Keratinocyte (primary cell): ENCODE data around the gene HDGFL2. TPM values are rescaled to one million over a fixed set of nuclear protein-coding genes. Genes with fewer than 3 reads are reported as not detected.

Source experiments
- DNase-seq: peaks from one replicate; pipeline ENCODE4 v3.0.0-alpha.2; 2011; ENCODE audit warnings: low read depth, missing footprints, low spot score
- FAIRE-seq: peaks from 2 replicates; lab custom pipeline; 2011; peaks lifted over from hg19 to GRCh38; lab: Jason Lieb, UNC
- H2AFZ ChIP-seq: 2 replicates; pipeline ENCODE4 v1.6.0; 2012; ENCODE audit warnings: low read length, control low read depth, inconsistent platforms; ENCODE audit not compliant: control insufficient read depth
- H3K27ac ChIP-seq: 2 replicates; pipeline ENCODE4 v1.5.1; 2011; ENCODE audit warnings: low read length; ENCODE audit not compliant: control insufficient read depth, insufficient read depth
- H3K27me3 ChIP-seq: 3 replicates; pipeline ENCODE4 v1.6.0; 2011; ENCODE audit warnings: low read length; ENCODE audit not compliant: control insufficient read depth, insufficient read depth; ENCODE audit errors: extremely low read depth
- H3K36me3 ChIP-seq, 2 experiments: 2 replicates in 1 of 2; 3 replicates in 1 of 2; pipeline ENCODE4 v1.5.1; 2011; ENCODE audit warnings: low read length in 2 of 2, mild to moderate bottlenecking in 1 of 2; ENCODE audit not compliant: control insufficient read depth in 2 of 2, insufficient read depth in 2 of 2; ENCODE audit errors: extremely low read depth in 1 of 2
- H3K4me1 ChIP-seq: 3 replicates; pipeline ENCODE4 v1.5.1; 2011; ENCODE audit warnings: low read length; ENCODE audit not compliant: control insufficient read depth, insufficient read depth; ENCODE audit errors: extremely low read depth
- H3K4me2 ChIP-seq: 3 replicates; pipeline ENCODE4 v1.6.0; 2011; ENCODE audit warnings: low read depth, low read length; ENCODE audit not compliant: control insufficient read depth, insufficient read depth; ENCODE audit errors: extremely low read depth
- H3K4me3 ChIP-seq, 3 experiments: fragments of 200-600 bp in 1 of 3; sonication (generic) in 1 of 3; 2 replicates in 2 of 3; 3 replicates in 1 of 3; pipeline ENCODE4 v1.5.1; 2011 to 2016; ENCODE audit warnings: low read length in 3 of 3, mild to moderate bottlenecking in 3 of 3, control low read depth in 2 of 3, inconsistent platforms in 1 of 3, low read depth in 1 of 3, mixed read lengths in 1 of 3, mixed run types in 1 of 3, moderate library complexity in 1 of 3; ENCODE audit not compliant: control insufficient read depth in 2 of 3, insufficient read depth in 2 of 3; ENCODE audit errors: extremely low read depth in 1 of 3
- H3K79me2 ChIP-seq: 2 replicates; pipeline ENCODE4 v1.6.0; 2012; ENCODE audit warnings: low read length; ENCODE audit not compliant: control insufficient read depth, insufficient read depth
- H3K9ac ChIP-seq: 3 replicates; pipeline ENCODE4 v1.6.0; 2011; ENCODE audit warnings: low read length; ENCODE audit not compliant: control insufficient read depth, insufficient read depth; ENCODE audit errors: extremely low read depth
- H3K9me1 ChIP-seq: 3 replicates; pipeline ENCODE4 v1.6.0; 2011; ENCODE audit warnings: low read length; ENCODE audit not compliant: control insufficient read depth, insufficient read depth; ENCODE audit errors: extremely low read depth
- H3K9me3 ChIP-seq: 2 replicates; pipeline ENCODE4 v1.5.1; 2012; ENCODE audit warnings: low read depth, low read length; ENCODE audit not compliant: control insufficient read depth
- H4K20me1 ChIP-seq: 3 replicates; pipeline ENCODE4 v1.6.0; 2011; ENCODE audit warnings: low read length; ENCODE audit not compliant: control insufficient read depth, insufficient read depth; ENCODE audit errors: extremely low read depth
- EZH2 ChIP-seq: IDR thresholded peaks from one replicate; pipeline ENCODE4 v1.6.1; 2012; ENCODE audit warnings: inconsistent platforms, mild to moderate bottlenecking, low read length, moderate library complexity
- dilution Hi-C: fragments of 300-500 bp; cut with MboI; formaldehyde crosslinking; loops from one replicate; pipeline ENCODE4 v1.7.0; 2020; ENCODE audit warnings: low sequenced_read_pairs; ENCODE audit not compliant: extremely low pct_ligation_motif_present
- polyA plus RNA-seq, 5 experiments: library from polyadenylated mRNA; depleted of rRNA in 3 of 5; stranded (reverse) in 3 of 5; stranded (forward) in 1 of 5; unstranded in 1 of 5; fragments of >200 nt; gene quantifications; 1 replicate in 1 of 5; 2 replicates in 3 of 5; 3 replicates in 1 of 5; pipeline versions ENCODE4 v1.2.1 to v1.2.3, GENCODE V29; 2011 to 2012; ENCODE audit warnings: missing spikeins in 2 of 5, low read depth in 1 of 5, low replicate concordance in 1 of 5
- TF ChIP-seq, protein P1 (sequence below), 3 experiments: IDR thresholded peaks in 1 of 3; conservative IDR thresholded peaks in 1 of 3; optimal IDR thresholded peaks in 1 of 3; 2 replicates in 2 of 3; 3 replicates in 1 of 3; pipeline versions ENCODE3 to v1.5.1; 2011; ENCODE audit warnings: low read length in 3 of 3, mild to moderate bottlenecking in 3 of 3, moderate library complexity in 2 of 3, control low read depth in 1 of 3, inconsistent platforms in 1 of 3; ENCODE audit not compliant: insufficient read depth in 2 of 3; ENCODE audit errors: extremely low read depth in 1 of 3

Gene HDGFL2
- polyA plus RNA-seq, 1 donor (not counting 4 experiments of a cell fraction or from before 2014, with no cell fraction given) = 19.5 TPM

DNA sequence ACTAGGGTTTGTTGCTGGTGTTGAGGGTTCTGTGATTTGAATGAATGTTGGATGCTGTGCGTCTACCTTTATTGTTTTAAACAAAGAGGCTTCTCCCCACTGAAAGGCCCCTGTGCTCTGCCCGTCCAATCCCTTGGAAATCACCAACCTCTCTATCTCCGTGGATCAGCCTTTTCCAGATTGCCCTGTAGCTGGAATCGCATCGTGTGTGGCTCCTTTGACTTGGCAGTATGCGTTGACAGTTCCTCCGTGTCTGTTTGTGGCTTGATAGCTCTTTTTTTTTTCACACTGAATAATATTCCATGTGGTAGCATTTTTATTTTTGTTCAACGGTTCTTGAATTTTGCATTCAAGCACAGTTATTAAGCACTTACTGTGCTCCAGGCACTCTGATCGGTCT, 37.7 kb upstream of the HDGFL2 start:
- no peak for DNase-seq
- no peaks in the 10 kb centered on the region for H3K27me3 ChIP-seq
- H2AFZ ChIP-seq = no peak overlapping the region
- no peak overlapping the region for H3K4me2 ChIP-seq
- dilution Hi-C loops = no loop called here
- no peak overlapping the region for H3K27ac ChIP-seq
- H3K36me3 ChIP-seq = peaks cover 19 to 31% of the 10 kb centered on the region in 2 experiments
- H4K20me1 ChIP-seq = no peaks in the 10 kb centered on the region
- FAIRE-seq = no peak
- no peak overlapping the region for H3K4me3 ChIP-seq
- H3K4me1 ChIP-seq = no peaks in the 10 kb centered on the region
- H3K9ac ChIP-seq = no peak overlapping the region
- no peak for TF ChIP-seq EZH2
- TF ChIP-seq, protein P1, sequence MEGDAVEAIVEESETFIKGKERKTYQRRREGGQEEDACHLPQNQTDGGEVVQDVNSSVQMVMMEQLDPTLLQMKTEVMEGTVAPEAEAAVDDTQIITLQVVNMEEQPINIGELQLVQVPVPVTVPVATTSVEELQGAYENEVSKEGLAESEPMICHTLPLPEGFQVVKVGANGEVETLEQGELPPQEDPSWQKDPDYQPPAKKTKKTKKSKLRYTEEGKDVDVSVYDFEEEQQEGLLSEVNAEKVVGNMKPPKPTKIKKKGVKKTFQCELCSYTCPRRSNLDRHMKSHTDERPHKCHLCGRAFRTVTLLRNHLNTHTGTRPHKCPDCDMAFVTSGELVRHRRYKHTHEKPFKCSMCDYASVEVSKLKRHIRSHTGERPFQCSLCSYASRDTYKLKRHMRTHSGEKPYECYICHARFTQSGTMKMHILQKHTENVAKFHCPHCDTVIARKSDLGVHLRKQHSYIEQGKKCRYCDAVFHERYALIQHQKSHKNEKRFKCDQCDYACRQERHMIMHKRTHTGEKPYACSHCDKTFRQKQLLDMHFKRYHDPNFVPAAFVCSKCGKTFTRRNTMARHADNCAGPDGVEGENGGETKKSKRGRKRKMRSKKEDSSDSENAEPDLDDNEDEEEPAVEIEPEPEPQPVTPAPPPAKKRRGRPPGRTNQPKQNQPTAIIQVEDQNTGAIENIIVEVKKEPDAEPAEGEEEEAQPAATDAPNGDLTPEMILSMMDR (optimal IDR thresholded peaks at IDR 0.05 in 1 of 3, IDR thresholded peaks at IDR 0.05 in 1 of 3, conservative IDR thresholded peaks at IDR 0.05 in 1 of 3; ENCODE audit: extremely low read depth in 1 of 3, insufficient read depth in 2 of 3, low read length in 3 of 3) = no peak
- no peaks in the 10 kb centered on the region for H3K9me1 ChIP-seq
- no peaks in the 10 kb centered on the region for H3K9me3 ChIP-seq
- no peaks in the 10 kb centered on the region for H3K79me2 ChIP-seq

DNA sequence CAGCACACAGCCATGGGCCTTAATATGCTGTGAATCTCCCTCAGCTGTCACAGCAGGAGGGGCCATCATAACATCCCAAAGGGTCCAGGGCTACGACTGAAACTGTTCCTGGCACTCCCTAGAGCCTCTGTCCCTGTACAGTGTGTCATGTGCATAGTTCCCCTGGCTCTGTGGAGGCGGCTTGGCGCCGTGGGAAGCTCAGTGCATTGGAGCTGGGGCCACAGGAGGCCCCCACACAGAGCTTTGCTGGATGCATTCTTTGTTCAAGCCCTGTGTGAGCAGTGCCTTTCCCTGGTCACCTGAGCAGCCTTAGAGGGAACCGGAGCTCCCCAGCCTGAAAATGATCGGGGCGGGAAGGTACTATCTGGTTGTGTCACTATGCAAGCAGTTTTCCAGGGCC, 35.9 kb upstream of the HDGFL2 start:
- Histone ChIP-seq H3K9me3 (no peaks in the 10 kb centered on the region), H3K27me3 (no peaks in the 10 kb centered on the region), H3K9ac (no peak overlapping the region), H3K36me3 (peaks cover 14 to 29% of the 10 kb centered on the region in 2 experiments), H3K4me3 (no peak overlapping the region), H3K4me1 (no peaks in the 10 kb centered on the region), H2AFZ (no peak overlapping the region), H3K27ac (no peak overlapping the region), H3K79me2 (no peaks in the 10 kb centered on the region), H4K20me1 (no peaks in the 10 kb centered on the region), H3K9me1 (no peaks in the 10 kb centered on the region), H3K4me2 (no peak overlapping the region)
- DNase-seq (no peak), FAIRE-seq (no peak)
- TF ChIP-seq, protein P1 (optimal IDR thresholded peaks at IDR 0.05 in 1 of 3, IDR thresholded peaks at IDR 0.05 in 1 of 3, conservative IDR thresholded peaks at IDR 0.05 in 1 of 3; ENCODE audit: extremely low read depth in 1 of 3, insufficient read depth in 2 of 3, low read length in 3 of 3) = no peak
- TF ChIP-seq EZH2 = no peak
- dilution Hi-C loops = no loop called here
